GM10847 (cell line): ENCODE data around the gene ETV7.

ENCODE experiments used
- POLR2A ChIP-seq: IDR thresholded peaks from 2 replicates; pipeline ENCODE4 v1.6.1; 2011; ENCODE audit not compliant: insufficient read length; ENCODE audit errors: extremely low read depth

The ETV7 gene

GRCh38 chr6:36387440-36388303 is at the start of gene ETV7:
Gene ETV7 (minus strand): TSS chr6:36387669. CDS start chr6:36387541, 128 bp downstream.
- TF ChIP-seq POLR2A = no peak

- no peak for TF ChIP-seq POLR2A
Observed at GRCh38 chr6:36436466-36436865, 49.0 kb upstream of the ETV7 start.

- no peak for TF ChIP-seq POLR2A
Observed at GRCh38 chr6:36432151-36432671, 44.7 kb upstream of the ETV7 start.

- TF ChIP-seq POLR2A = no peak
Observed at GRCh38 chr6:36431197-36431596, 43.7 kb upstream of the ETV7 start.

GRCh38 chr6:36430351-36430750 is 42.9 kb upstream of the ETV7 start:
- no peak for TF ChIP-seq POLR2A

- TF ChIP-seq POLR2A = no peak
Observed at GRCh38 chr6:36428911-36429310, 41.4 kb upstream of the ETV7 start.

- no peak for TF ChIP-seq POLR2A
Observed at GRCh38 chr6:36426622-36427021, 39.2 kb upstream of the ETV7 start.

- peak; percentile 76 for TF ChIP-seq POLR2A
Observed at GRCh38 chr6:36423101-36423824, 35.8 kb upstream of the ETV7 start.

- no peak for TF ChIP-seq POLR2A
Observed at GRCh38 chr6:36422714-36423100, 35.2 kb upstream of the ETV7 start.

- TF ChIP-seq POLR2A = no peak
Observed at GRCh38 chr6:36419310-36419709, 31.8 kb upstream of the ETV7 start.

- no peak for TF ChIP-seq POLR2A
Observed at GRCh38 chr6:36418558-36418957, 31.1 kb upstream of the ETV7 start.

- no peak for TF ChIP-seq POLR2A
Observed at GRCh38 chr6:36414481-36414880, 27.0 kb upstream of the ETV7 start.

GRCh38 chr6:36413489-36414480 is 26.3 kb upstream of the ETV7 start:
- no peak for TF ChIP-seq POLR2A

GRCh38 chr6:36404164-36404563 is 16.7 kb upstream of the ETV7 start:
- TF ChIP-seq POLR2A = no peak

- no peak for TF ChIP-seq POLR2A
Observed at GRCh38 chr6:36402481-36402880, 15.0 kb upstream of the ETV7 start.

GRCh38 chr6:36399970-36400369 is 12.5 kb upstream of the ETV7 start:
- TF ChIP-seq POLR2A = no peak

- no peak for TF ChIP-seq POLR2A
Observed at GRCh38 chr6:36392621-36393020, 5.2 kb upstream of the ETV7 start.
